Esophagus squamous epithelium (tissue), 5 donors: ENCODE data around the gene SULT1A2. TPM values are rescaled to one million over a fixed set of nuclear protein-coding genes. Genes with fewer than 3 reads are reported as not detected.
"Not testable (repeated sequence)": the region's sequence is repeated elsewhere in the genome, so short reads cannot be mapped to it uniquely, and the experiment has no call there.

ENCODE experiments used
- DNase-seq: peaks from one replicate; lab custom pipeline; 2025; lab: John Stamatoyannopoulos, UW
- H3K27ac ChIP-seq, 4 donors: fragments of 200-600 bp; sonication (generic); one replicate each; pipeline ENCODE4 v1.5.1; 2016 to 2019; ENCODE audit warnings: mild to moderate bottlenecking in 1 of 4
- H3K27me3 ChIP-seq, 4 donors: fragments of 200-600 bp; sonication (generic); 1 replicate in 3 of 4; 2 replicates in 1 of 4; pipeline versions ENCODE4 v1.5.1 to v1.6.0; 2017 to 2021; ENCODE audit warnings: antibody characterized with exemption in 1 of 4
- H3K36me3 ChIP-seq, 3 donors: fragments of 200-600 bp; sonication (generic); one replicate each; pipeline ENCODE4 v1.5.1; 2016 to 2019
- H3K4me1 ChIP-seq, 3 donors: fragments of 200-600 bp; sonication (generic); one replicate each; pipeline ENCODE4 v1.5.1; 2017 to 2019
- H3K4me3 ChIP-seq, 4 donors: fragments of 200-600 bp; sonication (generic); 1 replicate in 3 of 4; 2 replicates in 1 of 4; pipeline ENCODE4 v1.5.1; 2016 to 2019; ENCODE audit warnings: mild to moderate bottlenecking in 2 of 4, moderate library complexity in 1 of 4
- H3K9me3 ChIP-seq, 3 donors: fragments of 200-600 bp; sonication (generic); one replicate each; pipeline ENCODE4 v1.5.1; 2016 to 2019
- POLR2A ChIP-seq, 4 donors: fragments of 450-650 bp; IDR thresholded peaks; one replicate each; pipeline ENCODE4 v1.6.1; 2017; ENCODE audit warnings: antibody characterized with exemption in 4 of 4, mild to moderate bottlenecking in 4 of 4, moderate library complexity in 3 of 4
- WGBS, 2 donors: methylation state at CpG; one replicate each; pipeline ENCODE4 v1.1.5; 2018; 5-methylcytosine and 5-hydroxymethylcytosine counted together
- intact Hi-C: fragments of 100-400 bp; cut with DNase I; formaldehyde crosslinking; loops from one replicate; pipeline ENCODE4 v1.15.0; 2022
- total RNA-seq, 4 donors: library from RNA; depleted of rRNA; stranded (reverse); fragments of >200 nt; gene quantifications; one replicate each; pipeline ENCODE4 v1.1.0, GENCODE V29; 2016
- TF ChIP-seq, protein P1 (sequence below), 6 experiments: fragments of 450-650 bp in 4 of 6; fragments of 200-600 bp in 2 of 6; sonication (generic) in 2 of 6; IDR thresholded peaks; one replicate each; pipeline ENCODE4 v1.5.1; 2016 to 2019; ENCODE audit warnings: antibody characterized with exemption in 6 of 6, mild to moderate bottlenecking in 4 of 6, moderate library complexity in 4 of 6
- donor health status: DM: yes; HTN: yes; CAD: no.

The SULT1A2 gene
- total RNA-seq, 4 donors from 2014 or later, result 0.26 to 0.49 (median 0.38) TPM; not detected in 1

GRCh38 chr16:28546626-28547025, 50.2 kb downstream of the SULT1A2 start:
- H3K36me3 ChIP-seq, result no peaks in the 10 kb centered on the region
- intact Hi-C loops, result no loop called here
- WGBS, 2 donors, result 74 to 81% methylated on average over 7 of the region's 7 CpGs

GRCh38 chr16:28545964-28546363, 50.9 kb downstream of the SULT1A2 start:
- H3K27me3 ChIP-seq, DNase-seq, H3K36me3 ChIP-seq, H3K4me3 ChIP-seq, intact Hi-C loops, H3K27ac ChIP-seq, H3K9me3 ChIP-seq: not testable (repeated sequence)
- peaks cover 0 to 21% (median 0%) of the 10 kb centered on the region in 3 donors for H3K4me1 ChIP-seq
- WGBS, 2 donors, result 74 to 75% methylated on average over 7 of the region's 7 CpGs

More at GRCh38 chr16:28546626-28547025, 50.2 kb downstream of the SULT1A2 start:
- Histone ChIP-seq H3K27me3 (no peaks in the 10 kb centered on the region), H3K27ac (no peak overlapping the region), H3K4me1 (peaks cover 0 to 21% (median 0%) of the 10 kb centered on the region in 3 donors), H3K4me3 (no peak overlapping the region), H3K9me3 (no peaks in the 10 kb centered on the region)
- no peak for TF ChIP-seq POLR2A (IDR thresholded peaks at IDR 0.05)
- TF ChIP-seq, protein P1, sequence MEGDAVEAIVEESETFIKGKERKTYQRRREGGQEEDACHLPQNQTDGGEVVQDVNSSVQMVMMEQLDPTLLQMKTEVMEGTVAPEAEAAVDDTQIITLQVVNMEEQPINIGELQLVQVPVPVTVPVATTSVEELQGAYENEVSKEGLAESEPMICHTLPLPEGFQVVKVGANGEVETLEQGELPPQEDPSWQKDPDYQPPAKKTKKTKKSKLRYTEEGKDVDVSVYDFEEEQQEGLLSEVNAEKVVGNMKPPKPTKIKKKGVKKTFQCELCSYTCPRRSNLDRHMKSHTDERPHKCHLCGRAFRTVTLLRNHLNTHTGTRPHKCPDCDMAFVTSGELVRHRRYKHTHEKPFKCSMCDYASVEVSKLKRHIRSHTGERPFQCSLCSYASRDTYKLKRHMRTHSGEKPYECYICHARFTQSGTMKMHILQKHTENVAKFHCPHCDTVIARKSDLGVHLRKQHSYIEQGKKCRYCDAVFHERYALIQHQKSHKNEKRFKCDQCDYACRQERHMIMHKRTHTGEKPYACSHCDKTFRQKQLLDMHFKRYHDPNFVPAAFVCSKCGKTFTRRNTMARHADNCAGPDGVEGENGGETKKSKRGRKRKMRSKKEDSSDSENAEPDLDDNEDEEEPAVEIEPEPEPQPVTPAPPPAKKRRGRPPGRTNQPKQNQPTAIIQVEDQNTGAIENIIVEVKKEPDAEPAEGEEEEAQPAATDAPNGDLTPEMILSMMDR (IDR thresholded peaks at IDR 0.05), result no peak
- DNase-seq, result no peak

GRCh38 chr16:28544998-28545397, 51.9 kb downstream of the SULT1A2 start:
- TF ChIP-seq, protein P1 (IDR thresholded peaks at IDR 0.05), result no peak
- TF ChIP-seq POLR2A (IDR thresholded peaks at IDR 0.05), result no peak
- 80 to 82% methylated on average over 2 to 3 of the region's 3 CpGs for WGBS, 2 donors
- Histone ChIP-seq H3K27ac (no peak overlapping the region), H3K27me3 (no peaks in the 10 kb centered on the region), H3K9me3 (no peaks in the 10 kb centered on the region), H3K36me3 (no peaks in the 10 kb centered on the region), H3K4me3 (no peak overlapping the region), H3K4me1 (peaks cover 0 to 24% (median 0%) of the 10 kb centered on the region in 3 donors)
- DNase-seq, result no peak
- intact Hi-C loops, result no loop called here

DNA sequence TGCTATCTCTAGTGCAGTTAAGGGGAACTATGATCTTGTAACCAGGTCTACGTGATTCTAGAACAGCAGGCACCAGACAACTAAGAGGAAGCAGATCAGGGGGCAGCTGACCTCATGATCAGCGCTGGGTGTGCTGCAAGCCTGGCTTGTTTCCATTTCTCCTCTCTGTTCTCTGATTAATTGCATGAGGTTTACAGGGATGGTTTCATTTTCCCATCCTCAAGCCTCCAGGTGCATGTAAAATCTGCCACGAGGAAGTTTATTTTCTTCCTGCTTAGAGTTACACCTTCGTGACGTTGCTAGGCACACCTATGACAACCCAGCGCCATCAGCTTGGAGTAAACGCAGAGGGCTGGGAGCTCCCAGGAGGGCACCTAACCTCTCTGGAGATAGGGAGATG, 53.8 kb downstream of the SULT1A2 start:
- TF ChIP-seq, protein P1 (IDR thresholded peaks at IDR 0.05), result no peak
- no peak for TF ChIP-seq POLR2A (IDR thresholded peaks at IDR 0.05)
- Histone ChIP-seq H3K27me3 (no peaks in the 10 kb centered on the region), H3K4me1 (peaks cover 0 to 33% (median 8%) of the 10 kb centered on the region in 3 donors), H3K9me3 (no peaks in the 10 kb centered on the region), H3K27ac (peak overlapping the region; percentile 5 to 68 (median 58)), H3K36me3 (no peaks in the 10 kb centered on the region), H3K4me3 (no peak overlapping the region)
- intact Hi-C loops, result no loop called here
- DNase-seq, result no peak
- WGBS, 2 donors, result 31 to 37% methylated on average over 7 of the region's 7 CpGs

GRCh38 chr16:28542646-28543045, 54.2 kb downstream of the SULT1A2 start:
- intact Hi-C loops, result no loop called here
- 77 to 85% methylated on average over 6 to 7 of the region's 7 CpGs for WGBS, 2 donors
- no peak overlapping the region for H3K4me3 ChIP-seq
- no peaks in the 10 kb centered on the region for H3K36me3 ChIP-seq
- no peak for DNase-seq
- no peaks in the 10 kb centered on the region for H3K9me3 ChIP-seq
- peak overlapping the region; percentile 5 to 68 (median 58) for H3K27ac ChIP-seq
- TF ChIP-seq, protein P1 (IDR thresholded peaks at IDR 0.05), result no peak
- TF ChIP-seq POLR2A (IDR thresholded peaks at IDR 0.05), result no peak
- H3K27me3 ChIP-seq, result no peaks in the 10 kb centered on the region
- H3K4me1 ChIP-seq, result peaks cover 0 to 37% (median 10%) of the 10 kb centered on the region in 3 donors

Other genes starting within 250 kb of the SULT1A2 start
- 1 to 10 TPM in 3 of 4 donors, under 1 TPM in 1; 0.21 to 3.8 (median 2.1) TPM for gene NPIPB6, start 233.5 kb downstream of the SULT1A2 start, total RNA-seq
- 100 to 1,000 TPM; 115 to 271 (median 124) TPM for gene EIF3CL, start 193.2 kb downstream of the SULT1A2 start, total RNA-seq
- not detected for gene NPIPB7, start 124.7 kb downstream of the SULT1A2 start, total RNA-seq
- gene CLN3, start 105.0 kb downstream of the SULT1A2 start, total RNA-seq, result 10 to 100 TPM; 12.2 to 40.2 (median 19.0) TPM
- gene APOBR, start 102.4 kb downstream of the SULT1A2 start, total RNA-seq, result 1 to 10 TPM in 2 of 4 donors, under 1 TPM in 2; 0.49 to 2.1 (median 0.98) TPM
- gene IL27, start 90.2 kb downstream of the SULT1A2 start, total RNA-seq, result not detected
- 10 to 100 TPM in 3 of 4 donors, 1 to 10 TPM in 1; 5.2 to 21.4 (median 15.0) TPM for gene NUPR1, start 58.1 kb downstream of the SULT1A2 start, total RNA-seq
- gene SGF29, start 43.1 kb downstream of the SULT1A2 start, total RNA-seq, result 10 to 100 TPM; 11.0 to 31.3 (median 13.1) TPM
- gene SULT1A1, start 13.0 kb upstream of the SULT1A2 start, total RNA-seq, result 10 to 100 TPM in 2 of 4 donors, 1 to 10 TPM in 2; 4.1 to 17.2 (median 8.3) TPM
- under 1 TPM in 1 of 4 donors, not detected in 3; 0.22 TPM for gene NPIPB8, start 41.0 kb upstream of the SULT1A2 start, total RNA-seq
- gene EIF3C, start 114.4 kb upstream of the SULT1A2 start, total RNA-seq, result 100 to 1,000 TPM; 187 to 337 (median 204) TPM
- gene NPIPB9, start 154.7 kb upstream of the SULT1A2 start, total RNA-seq, result 1 to 10 TPM in 1 of 4 donors, not detected in 3; 5.0 TPM
- gene ATXN2L, start 225.9 kb upstream of the SULT1A2 start, total RNA-seq, result 10 to 100 TPM; 42.1 to 72.7 (median 67.1) TPM
- gene TUFM, start 249.3 kb upstream of the SULT1A2 start, total RNA-seq, result 100 to 1,000 TPM; 105 to 143 (median 121) TPM